ENCODE data around the gene STPG2.

GRCh38 chr4:97867557-97868091 lies 275.7 kb downstream of the STPG2 start:
- no peak for TF ChIP-seq SP1 (IDR thresholded peaks at IDR 0.05)
- TF ChIP-seq, protein P1, sequence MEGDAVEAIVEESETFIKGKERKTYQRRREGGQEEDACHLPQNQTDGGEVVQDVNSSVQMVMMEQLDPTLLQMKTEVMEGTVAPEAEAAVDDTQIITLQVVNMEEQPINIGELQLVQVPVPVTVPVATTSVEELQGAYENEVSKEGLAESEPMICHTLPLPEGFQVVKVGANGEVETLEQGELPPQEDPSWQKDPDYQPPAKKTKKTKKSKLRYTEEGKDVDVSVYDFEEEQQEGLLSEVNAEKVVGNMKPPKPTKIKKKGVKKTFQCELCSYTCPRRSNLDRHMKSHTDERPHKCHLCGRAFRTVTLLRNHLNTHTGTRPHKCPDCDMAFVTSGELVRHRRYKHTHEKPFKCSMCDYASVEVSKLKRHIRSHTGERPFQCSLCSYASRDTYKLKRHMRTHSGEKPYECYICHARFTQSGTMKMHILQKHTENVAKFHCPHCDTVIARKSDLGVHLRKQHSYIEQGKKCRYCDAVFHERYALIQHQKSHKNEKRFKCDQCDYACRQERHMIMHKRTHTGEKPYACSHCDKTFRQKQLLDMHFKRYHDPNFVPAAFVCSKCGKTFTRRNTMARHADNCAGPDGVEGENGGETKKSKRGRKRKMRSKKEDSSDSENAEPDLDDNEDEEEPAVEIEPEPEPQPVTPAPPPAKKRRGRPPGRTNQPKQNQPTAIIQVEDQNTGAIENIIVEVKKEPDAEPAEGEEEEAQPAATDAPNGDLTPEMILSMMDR (IDR thresholded peaks at IDR 0.05; ENCODE audit: low read depth, low read length, missing input control): no peak
- TF ChIP-seq, protein P2, sequence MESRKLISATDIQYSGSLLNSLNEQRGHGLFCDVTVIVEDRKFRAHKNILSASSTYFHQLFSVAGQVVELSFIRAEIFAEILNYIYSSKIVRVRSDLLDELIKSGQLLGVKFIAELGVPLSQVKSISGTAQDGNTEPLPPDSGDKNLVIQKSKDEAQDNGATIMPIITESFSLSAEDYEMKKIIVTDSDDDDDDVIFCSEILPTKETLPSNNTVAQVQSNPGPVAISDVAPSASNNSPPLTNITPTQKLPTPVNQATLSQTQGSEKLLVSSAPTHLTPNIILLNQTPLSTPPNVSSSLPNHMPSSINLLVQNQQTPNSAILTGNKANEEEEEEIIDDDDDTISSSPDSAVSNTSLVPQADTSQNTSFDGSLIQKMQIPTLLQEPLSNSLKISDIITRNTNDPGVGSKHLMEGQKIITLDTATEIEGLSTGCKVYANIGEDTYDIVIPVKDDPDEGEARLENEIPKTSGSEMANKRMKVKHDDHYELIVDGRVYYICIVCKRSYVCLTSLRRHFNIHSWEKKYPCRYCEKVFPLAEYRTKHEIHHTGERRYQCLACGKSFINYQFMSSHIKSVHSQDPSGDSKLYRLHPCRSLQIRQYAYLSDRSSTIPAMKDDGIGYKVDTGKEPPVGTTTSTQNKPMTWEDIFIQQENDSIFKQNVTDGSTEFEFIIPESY (IDR thresholded peaks at IDR 0.05): no peak
- TF ChIP-seq, protein P3, sequence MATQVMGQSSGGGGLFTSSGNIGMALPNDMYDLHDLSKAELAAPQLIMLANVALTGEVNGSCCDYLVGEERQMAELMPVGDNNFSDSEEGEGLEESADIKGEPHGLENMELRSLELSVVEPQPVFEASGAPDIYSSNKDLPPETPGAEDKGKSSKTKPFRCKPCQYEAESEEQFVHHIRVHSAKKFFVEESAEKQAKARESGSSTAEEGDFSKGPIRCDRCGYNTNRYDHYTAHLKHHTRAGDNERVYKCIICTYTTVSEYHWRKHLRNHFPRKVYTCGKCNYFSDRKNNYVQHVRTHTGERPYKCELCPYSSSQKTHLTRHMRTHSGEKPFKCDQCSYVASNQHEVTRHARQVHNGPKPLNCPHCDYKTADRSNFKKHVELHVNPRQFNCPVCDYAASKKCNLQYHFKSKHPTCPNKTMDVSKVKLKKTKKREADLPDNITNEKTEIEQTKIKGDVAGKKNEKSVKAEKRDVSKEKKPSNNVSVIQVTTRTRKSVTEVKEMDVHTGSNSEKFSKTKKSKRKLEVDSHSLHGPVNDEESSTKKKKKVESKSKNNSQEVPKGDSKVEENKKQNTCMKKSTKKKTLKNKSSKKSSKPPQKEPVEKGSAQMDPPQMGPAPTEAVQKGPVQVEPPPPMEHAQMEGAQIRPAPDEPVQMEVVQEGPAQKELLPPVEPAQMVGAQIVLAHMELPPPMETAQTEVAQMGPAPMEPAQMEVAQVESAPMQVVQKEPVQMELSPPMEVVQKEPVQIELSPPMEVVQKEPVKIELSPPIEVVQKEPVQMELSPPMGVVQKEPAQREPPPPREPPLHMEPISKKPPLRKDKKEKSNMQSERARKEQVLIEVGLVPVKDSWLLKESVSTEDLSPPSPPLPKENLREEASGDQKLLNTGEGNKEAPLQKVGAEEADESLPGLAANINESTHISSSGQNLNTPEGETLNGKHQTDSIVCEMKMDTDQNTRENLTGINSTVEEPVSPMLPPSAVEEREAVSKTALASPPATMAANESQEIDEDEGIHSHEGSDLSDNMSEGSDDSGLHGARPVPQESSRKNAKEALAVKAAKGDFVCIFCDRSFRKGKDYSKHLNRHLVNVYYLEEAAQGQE (IDR thresholded peaks at IDR 0.05): no peak
- no peak for TF ChIP-seq ATF3 (IDR thresholded peaks at IDR 0.05)
- no peak for TF ChIP-seq RAD21 (IDR thresholded peaks at IDR 0.05)
- no peak for TF ChIP-seq GABPA (IDR thresholded peaks at IDR 0.05 in 1 of 2, conservative IDR thresholded peaks at IDR 0.05 in 1 of 2)
- TF ChIP-seq FOXA2 (IDR thresholded peaks at IDR 0.05): no peak
- no peak for TF ChIP-seq JUND (IDR thresholded peaks at IDR 0.05)
- TF ChIP-seq, protein P4, sequence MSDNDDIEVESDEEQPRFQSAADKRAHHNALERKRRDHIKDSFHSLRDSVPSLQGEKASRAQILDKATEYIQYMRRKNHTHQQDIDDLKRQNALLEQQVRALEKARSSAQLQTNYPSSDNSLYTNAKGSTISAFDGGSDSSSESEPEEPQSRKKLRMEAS (IDR thresholded peaks at IDR 0.05): no peak
- TF ChIP-seq EGR1 (IDR thresholded peaks at IDR 0.05; ENCODE audit: low read depth in 2 of 2): no peak

All from liver (tissue), 3 donors.